HG02870 (cell line): ENCODE data around the gene DAPK2.
"Not testable (repeated sequence)": the region's sequence is repeated elsewhere in the genome, so short reads cannot be mapped to it uniquely, and the experiment has no call there.

Experiments used
- ATAC-seq: cut with Tn5 transposase; IDR thresholded peaks from one replicate; pipeline ENCODE4 v1.9.1; 2021; ENCODE audit warnings: mild to moderate bottlenecking, moderate library complexity; ENCODE audit not compliant: unreplicated experiment

DAPK2 gene

GRCh38 chr15:63977119-63977518 lies 69.2 kb downstream of the DAPK2 start:
- ATAC-seq, result no peak

GRCh38 chr15:63974021-63974420 lies 72.3 kb downstream of the DAPK2 start:
- ATAC-seq, result no peak

- no peak for ATAC-seq
Measured at GRCh38 chr15:63973212-63974009, 72.9 kb downstream of the DAPK2 start.

GRCh38 chr15:63972801-63973200 lies 73.5 kb downstream of the DAPK2 start:
- ATAC-seq, result no peak

- ATAC-seq, result no peak
Measured at GRCh38 chr15:63971904-63972303, 74.4 kb downstream of the DAPK2 start.

GRCh38 chr15:63971427-63971805 lies 74.9 kb downstream of the DAPK2 start:
- ATAC-seq, result peak; percentile 17

- peak; percentile 95 for ATAC-seq
Measured at GRCh38 chr15:63970621-63971426, 75.5 kb downstream of the DAPK2 start.

GRCh38 chr15:63969652-63970421 lies 76.4 kb downstream of the DAPK2 start:
- no peak for ATAC-seq

GRCh38 chr15:63968700-63969099 lies 77.6 kb downstream of the DAPK2 start:
- ATAC-seq, result no peak

- ATAC-seq, result no peak
Measured at GRCh38 chr15:63968122-63968524, 78.2 kb downstream of the DAPK2 start.

- no peak for ATAC-seq
Measured at GRCh38 chr15:63967616-63968015, 78.7 kb downstream of the DAPK2 start.

GRCh38 chr15:63962947-63963721 lies 83.2 kb downstream of the DAPK2 start:
- ATAC-seq, result not testable (repeated sequence)

GRCh38 chr15:63953524-63953923 lies 92.8 kb downstream of the DAPK2 start:
- ATAC-seq, result no peak

- ATAC-seq, result no peak
Measured at GRCh38 chr15:63950911-63951481, 95.3 kb downstream of the DAPK2 start.

GRCh38 chr15:63948971-63949370 lies 97.3 kb downstream of the DAPK2 start:
- no peak for ATAC-seq

GRCh38 chr15:63948436-63948835 lies 97.8 kb downstream of the DAPK2 start:
- ATAC-seq, result no peak

- ATAC-seq, result no peak
Measured at GRCh38 chr15:63947228-63947627, 99.1 kb downstream of the DAPK2 start.

- no peak for ATAC-seq
Measured at GRCh38 chr15:63946524-63947065, 99.7 kb downstream of the DAPK2 start.

- ATAC-seq, result no peak
Measured at GRCh38 chr15:63945838-63946298, 100.4 kb downstream of the DAPK2 start.
